Stimulated activated CD8-positive, alpha-beta memory T cell treated with anti-CD3 and anti-CD28 coated beads, Interleukin-12 subunit alpha, Interleukin-12 subunit beta, amount 100 ng/mL, for 1 hour (primary cell): ENCODE measurements around the gene VDR.
"Not testable (repeated sequence)": the region's sequence is repeated elsewhere in the genome, so short reads cannot be mapped to it uniquely, and the experiment has no call there.

Source experiments
- DNase-seq: peaks from one replicate; pipeline ENCODE4 v3.0.0-alpha.2; 2020; ENCODE audit warnings: low read depth

The VDR gene

DNA sequence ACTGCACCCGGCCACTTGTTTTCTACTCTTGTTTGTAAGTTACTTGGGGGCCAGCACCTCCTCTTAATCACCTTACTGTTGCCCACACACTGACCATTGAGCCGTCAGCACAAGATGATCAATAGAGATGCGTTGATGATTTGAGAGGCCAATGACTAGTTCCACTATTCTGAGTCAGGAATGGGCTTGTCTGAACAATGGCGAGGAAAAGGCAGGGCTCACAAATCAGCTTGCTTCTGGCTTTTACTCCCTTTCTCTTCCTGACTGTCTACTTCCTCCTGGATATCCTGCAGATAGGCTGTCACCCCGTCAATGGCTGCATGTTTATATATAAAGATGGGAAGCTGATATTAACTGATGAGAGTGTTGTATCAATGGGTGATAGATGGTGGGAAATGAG lies 55.9 kb downstream of the VDR start:
- DNase-seq = no peak

DNA sequence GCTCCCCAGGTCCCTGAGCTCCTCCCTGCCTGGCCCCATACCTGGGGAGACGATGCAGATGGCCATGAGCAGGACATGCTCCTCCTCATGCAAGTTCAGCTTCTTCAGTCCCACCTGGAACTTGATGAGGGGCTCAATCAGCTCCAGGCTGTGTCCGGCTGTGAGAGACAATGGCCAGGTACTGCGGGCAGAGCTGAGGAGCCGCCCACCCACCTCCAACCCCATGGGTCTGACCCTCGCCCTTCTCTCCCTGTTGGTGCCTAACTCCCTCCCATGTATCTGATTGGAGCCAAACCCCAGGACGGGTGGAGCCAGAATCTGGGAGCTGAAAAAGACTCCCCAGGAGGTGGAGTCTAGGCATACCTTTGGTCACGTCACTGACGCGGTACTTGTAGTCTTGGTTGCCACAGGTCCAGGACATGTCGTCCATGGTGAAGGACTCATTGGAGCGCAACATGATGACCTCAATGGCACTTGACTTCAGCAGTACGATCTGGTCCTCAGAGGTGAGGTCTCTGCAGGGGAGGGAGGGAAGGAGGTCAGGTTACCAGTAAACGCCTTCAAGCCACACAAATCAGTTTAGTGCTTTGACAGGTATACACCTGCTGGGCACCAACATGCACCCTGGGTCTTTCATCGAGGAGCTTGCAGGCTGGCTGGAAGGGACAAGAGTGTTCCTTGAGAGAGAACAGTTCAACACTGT lies 58.3 kb downstream of the VDR start:
- no peak for DNase-seq

DNA sequence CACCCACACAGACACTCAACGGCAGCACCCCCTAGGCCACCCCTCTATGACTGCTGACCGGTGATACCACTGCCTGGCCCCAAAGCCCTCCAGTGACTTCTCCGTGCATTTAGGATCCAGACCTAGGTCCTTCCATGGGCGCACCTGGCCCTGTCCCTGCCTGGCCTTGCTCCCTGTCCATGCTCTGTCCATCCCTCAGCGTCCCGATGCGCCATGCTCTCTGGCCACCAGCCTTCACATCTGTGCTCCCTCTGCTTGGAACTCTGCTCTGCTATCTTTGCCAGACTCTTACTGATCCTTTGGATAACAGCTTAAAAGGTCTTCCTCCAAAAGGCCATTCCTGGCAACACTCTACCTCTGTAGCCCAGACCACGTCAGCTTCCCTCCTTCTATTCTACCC lies 59.7 kb downstream of the VDR start:
- no peak for DNase-seq

DNA sequence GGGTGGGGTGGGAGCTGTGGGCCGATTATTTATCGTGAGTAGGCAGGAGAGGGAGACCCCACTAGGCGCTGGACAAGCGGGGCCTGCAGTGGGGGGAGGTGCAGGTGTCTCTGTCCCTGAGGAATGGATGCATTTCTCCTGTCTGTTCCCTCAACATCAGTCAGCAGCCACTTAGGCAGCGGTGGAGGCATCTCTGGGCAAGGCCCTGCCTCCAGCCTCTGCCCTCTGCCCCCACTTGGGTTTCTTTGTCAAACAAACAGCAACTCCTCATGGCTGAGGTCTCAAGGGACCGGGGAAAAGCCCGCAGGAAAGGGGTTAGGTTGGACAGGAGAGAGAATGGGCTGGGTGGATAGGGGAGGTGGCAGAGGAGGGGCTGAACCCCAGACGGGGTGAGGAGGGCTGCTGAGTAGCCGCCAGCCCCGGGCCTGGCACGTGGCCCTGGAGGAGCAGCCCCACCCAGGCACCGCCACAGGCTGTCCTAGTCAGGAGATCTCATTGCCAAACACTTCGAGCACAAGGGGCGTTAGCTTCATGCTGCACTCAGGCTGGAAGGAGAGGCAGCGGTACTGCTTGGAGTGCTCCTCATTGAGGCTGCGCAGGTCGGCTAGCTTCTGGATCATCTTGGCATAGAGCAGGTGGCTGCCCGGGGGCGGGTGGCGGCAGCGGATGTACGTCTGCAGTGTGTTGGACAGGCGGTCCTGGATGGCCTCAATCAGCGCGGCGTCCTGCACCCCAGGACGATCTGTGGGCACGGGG lies 60.4 kb downstream of the VDR start:
- no peak for DNase-seq

DNA sequence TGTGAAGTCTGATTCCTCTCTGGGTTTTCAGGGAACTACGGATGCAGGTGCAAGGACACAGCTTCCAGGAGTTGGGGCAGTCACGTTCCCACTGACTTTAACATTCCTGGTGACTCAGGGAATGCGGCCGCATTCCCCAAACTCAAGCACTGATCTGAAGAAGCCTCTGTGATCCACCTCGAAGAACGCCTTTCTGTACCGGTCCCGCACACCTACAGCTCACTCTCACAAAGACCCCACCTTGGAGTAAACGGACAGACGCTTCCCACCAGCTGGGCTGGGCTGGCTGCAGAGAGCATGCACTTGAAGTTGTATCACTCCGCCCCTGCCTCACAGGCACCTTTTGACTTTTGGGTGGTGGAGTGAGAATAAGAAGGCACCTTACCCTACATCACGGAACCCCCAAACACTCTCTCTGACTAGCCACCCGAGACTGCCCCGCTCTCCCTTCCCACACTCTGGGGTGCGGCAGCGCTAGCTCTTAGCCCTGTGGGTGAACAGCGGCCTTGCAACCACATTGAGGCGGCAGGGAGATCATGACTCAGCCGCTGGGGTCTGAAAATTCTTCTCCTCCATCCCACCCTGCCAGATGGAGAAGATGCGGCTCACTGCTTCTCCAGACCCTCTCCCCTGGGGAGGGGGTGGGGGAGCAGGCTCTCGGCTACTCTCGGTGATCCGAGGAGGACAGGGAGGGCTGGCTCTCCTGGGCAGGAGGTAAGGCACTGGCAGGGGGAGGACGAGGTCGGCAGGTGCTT lies 61.4 kb downstream of the VDR start:
- DNase-seq = no peak

DNA sequence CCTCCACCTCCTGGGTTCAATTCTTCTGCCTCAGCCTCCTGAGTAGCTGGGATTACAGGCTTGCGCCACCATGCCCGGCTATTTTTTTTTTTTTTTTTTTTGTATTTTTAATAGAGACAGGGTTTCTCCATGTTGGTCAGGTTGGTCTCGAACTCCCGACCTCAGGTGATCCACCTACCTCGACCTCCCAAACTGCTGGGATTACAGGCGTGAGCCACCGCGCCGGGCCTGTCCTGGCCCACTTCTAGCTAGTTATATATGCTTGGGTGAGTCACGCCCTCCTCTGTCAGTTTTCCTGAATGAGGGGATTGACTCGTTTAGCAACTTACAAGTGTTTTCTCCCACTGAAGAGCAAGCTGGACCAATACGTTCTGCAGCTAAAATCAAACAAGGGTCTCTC lies 62.3 kb downstream of the VDR start:
- DNase-seq = not testable (repeated sequence)

DNA sequence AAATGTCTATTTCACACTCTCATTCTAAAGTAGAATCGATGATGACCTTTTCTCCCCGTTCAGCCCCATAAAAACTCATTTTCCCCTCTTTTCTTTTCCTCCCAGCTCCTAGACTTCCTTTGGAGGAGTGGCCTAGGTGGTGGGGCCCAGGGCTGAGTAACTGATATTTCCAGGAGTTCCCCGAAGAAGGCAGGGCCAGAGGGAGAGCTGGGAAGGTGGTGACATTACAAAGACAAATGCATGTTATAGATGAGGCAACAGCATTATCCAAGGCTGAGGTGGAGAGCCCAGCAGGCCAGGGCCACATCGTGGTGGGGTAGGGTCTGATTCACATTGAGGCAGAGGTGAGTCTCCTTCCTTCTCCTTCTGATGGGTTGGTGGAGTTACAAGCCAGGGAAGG lies 62.9 kb downstream of the VDR start:
- DNase-seq = no peak

DNA sequence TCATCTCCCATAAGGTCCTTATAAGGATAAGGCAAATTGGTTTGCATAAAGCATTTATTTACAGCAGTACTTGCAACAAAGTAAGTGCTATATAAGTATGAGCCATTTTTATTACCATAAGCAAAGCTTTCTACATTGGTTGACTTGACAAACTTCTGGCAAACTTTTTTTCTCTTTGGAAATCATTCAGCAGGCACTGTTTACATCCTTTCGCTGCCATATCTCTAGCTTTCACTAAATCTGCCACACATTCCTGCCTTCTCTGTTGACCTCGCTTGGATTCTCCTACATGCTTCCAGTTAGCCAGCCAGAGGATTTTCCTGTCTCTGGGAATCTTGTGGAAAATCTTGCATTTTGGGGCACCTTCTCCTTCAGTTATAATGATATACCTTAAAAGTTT lies 63.3 kb downstream of the VDR start:
- no peak for DNase-seq

DNA sequence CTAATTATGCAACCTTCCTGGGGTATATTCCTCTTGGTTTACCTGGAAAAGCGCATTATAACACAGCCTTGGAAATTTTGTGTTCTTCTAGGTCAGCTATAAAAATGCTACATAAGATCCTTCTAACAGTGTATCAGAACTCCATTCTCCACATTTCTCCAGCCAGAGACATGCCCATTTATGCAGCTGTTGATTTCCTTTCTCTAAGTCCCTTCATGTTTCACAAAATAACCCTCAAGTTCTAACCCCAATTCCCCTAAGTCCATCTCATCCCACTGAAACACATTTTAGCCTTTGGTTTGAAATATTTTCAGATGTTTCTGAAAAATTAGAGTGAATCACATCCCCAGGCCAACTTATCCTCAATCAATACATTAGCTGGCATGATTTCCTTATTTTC lies 64.2 kb downstream of the VDR start:
- DNase-seq = no peak

DNA sequence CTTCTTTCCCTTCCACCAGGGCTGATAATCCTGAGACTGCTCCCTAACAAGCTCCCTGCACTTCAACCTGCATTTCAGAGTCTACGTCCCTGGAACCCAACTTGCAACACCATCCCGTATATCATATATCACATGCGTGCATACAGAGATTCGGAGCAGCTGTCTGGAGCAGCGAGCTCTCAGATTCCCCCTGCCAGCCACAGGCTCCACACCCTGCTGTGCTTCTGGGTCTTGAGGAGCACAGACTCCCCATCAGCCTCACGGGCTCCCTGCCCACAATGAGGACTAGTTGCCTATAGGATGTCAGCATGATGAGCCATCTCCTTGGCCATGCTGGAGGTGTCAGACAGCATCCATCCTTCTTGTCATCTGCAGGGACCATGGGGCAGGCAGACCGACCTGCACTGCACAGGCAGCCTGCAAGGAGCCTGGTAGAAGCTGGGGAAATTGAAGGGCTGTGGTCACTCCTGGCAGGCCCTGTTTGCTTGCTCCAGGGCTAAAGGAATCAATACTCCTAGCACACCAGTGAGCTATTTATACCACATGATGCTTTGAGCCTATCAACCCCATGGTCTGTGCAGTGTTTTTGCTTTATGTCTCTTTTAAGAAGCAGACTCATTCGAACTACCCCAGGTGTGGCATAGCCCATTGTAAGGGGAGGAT lies 65.4 kb downstream of the VDR start:
- DNase-seq = no peak

DNA sequence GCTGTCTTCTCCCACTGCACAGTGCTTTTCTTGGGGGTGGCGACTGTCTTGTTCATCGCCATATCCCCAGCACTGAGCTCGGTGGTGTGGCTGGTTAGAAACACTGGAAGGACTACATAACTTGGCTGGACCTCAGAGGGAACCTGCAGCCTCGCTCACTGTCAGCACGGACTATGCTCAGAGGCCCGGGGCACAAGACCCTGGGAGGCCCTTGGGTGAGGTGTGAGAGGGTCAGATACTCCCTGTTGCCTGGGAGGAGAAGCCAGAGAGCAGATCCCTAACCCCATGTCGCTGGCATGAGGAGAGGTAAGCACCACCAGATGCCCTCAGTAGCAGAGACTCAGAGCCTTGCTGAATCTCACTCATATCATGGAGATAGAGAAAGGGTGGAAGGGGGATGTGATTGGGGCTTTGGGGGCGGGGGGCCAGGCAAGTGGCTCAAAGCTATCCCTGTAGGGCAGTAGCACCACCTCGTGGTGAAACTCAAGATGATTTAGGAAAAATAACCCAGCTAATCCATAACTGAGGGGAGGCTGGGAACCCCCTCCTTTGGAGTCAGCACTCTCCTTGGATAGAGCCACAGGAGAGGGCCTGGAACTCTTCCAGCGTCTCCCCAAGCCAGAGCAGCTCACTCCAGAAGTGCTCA lies 66.4 kb downstream of the VDR start:
- no peak for DNase-seq

DNA sequence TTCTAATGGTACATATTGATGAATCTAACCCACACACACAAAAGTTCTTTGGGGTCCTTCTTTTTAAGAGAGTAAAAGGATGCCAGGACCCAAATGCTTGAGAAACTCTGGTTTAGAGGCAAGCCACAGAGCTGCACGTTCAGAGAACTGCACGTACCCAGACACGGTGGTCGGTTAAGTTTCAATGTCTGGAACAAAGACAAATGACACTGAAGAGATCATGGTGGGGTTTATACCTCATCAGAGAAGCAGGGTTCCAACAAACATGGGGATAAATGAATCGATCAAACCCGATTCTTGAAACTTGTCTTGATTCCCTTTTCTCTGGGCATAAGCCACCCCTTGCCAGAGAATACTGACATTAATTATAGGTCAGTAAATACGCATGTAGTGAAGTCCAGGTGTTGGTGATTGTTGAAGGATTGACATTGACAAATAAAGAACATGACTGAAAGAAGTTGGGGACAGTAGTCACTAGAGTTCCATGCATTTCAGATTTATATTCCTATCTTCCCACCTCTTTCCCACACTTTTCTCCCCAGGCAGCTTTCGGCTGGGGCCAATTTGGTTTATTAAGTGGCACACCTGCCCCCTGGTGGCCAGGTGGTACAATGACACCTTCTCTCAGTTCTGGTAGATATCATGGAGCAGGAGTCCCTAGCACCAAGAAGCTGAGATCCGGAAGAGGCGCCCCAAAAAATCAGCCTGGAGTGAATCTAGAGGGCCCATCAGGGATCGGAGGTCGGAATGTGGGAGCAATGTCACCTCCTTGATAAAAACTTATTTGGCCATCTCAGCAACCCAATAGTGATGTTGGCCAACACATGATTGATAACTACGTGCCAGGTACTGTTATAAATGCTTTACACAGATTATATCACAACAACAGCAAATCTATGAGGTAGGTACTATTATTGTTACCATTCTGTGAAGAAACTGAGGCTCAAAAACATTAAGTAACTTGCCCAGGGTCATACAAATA lies 67.3 kb downstream of the VDR start:
- DNase-seq = no peak

DNA sequence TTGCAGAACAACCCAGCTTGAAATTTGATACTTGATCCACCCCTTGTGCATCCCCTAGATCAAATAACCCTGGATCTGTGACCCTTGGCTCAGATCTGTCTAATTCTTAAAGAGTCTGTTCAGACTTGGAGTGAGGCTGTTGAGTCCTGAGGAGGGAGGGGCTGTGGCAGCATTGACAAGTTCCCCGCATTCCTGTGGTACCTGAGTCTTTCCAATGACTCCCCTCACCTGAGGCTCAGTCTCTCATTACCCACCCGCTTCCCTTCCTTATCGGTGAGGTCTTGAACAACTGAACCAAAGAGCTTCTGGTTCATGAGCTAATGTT lies 69.0 kb downstream of the VDR start:
- no peak for DNase-seq

DNA sequence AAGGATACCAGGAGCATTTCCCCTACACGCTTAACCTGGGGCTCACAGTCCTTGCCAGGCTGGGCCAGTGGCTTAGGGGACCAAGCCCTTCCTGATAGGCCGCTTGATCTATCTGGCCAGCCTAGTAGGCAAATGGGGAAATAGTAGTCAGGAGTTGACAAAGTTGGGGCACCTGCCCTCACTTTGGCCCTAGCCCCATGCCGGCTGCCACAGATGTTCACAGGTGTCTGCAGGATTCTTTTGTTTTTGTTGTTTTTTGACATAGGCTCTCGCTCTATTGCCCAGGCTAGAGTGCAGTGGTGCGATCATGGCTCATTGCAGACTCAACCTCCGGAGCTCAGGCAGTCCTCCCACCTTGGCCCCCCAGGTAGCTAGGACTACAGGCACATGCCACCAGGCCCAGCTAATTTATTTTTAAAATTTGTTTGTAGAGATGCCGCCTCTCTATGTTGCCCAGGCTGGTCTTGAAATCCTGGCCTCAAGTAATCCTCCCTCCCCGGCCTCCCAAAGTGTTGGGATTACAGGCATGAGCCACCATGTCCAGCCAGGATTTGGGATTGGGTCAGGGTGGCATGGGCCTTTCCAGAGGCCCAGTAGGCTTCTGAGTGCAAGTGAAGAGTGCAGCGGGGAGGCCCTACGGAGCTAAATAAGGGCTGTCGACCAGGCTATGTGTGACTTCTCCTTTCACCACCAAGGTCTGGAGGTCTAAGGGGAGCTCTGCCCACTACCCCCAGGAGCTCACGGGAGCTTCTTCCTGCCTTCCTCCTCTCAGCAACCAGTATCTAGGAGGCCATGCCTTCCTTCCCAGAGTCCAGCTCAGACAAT lies 69.6 kb downstream of the VDR start:
- DNase-seq = no peak

DNA sequence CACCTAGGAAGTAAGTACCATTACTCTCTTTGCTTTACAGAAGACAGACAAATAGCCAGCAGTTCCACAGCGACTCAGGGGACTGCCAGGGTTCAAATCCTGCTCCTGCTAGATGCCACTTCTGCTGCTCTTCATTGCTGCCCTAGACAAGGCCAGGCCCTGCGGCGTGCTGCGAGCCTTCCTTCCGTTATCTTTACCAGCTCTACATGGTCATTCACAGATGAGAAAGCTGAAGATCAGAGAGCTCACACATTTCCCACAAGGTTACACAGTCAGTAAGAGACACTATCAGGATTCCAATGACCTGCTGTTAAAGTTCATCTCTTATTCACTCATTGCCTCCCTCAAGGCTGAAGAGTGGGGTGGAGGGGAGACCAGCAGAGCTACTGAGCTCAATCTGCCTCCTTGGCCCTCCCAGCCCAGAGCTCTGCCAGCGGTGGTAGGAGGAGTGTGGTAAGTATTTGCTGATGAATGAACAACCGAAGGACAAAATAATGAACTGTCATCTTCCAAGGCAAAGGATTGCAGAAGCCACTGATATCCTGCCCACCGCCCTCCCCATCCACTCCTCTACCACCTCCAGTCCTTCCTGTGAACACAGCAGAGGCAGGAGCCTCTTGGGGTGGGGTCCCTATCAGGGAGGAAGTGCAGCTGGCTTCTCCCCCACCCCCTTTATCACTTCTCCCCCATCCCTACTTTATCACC lies 70.4 kb downstream of the VDR start:
- DNase-seq = no peak

DNA sequence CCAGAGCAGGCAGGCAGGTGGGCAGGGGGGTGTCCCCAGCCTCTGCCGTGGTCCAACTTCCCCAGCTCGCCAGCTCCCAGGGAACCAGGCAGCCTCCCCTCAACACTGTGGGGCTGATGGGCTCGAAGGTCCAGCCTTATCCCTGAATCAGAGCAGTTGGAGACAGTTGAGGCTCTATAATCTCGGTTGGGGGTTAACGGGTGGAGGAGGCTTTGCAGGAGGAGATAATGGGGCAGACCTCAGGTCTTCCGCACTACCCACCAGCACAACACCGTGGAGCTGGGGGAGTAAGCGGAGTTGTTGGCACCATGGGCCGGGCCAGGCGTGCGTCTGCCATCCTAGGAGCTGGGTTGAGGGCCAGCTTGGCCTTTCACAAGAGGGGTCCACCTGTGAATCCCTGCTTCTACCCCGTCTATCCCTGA lies 71.2 kb downstream of the VDR start:
- no peak for DNase-seq

DNA sequence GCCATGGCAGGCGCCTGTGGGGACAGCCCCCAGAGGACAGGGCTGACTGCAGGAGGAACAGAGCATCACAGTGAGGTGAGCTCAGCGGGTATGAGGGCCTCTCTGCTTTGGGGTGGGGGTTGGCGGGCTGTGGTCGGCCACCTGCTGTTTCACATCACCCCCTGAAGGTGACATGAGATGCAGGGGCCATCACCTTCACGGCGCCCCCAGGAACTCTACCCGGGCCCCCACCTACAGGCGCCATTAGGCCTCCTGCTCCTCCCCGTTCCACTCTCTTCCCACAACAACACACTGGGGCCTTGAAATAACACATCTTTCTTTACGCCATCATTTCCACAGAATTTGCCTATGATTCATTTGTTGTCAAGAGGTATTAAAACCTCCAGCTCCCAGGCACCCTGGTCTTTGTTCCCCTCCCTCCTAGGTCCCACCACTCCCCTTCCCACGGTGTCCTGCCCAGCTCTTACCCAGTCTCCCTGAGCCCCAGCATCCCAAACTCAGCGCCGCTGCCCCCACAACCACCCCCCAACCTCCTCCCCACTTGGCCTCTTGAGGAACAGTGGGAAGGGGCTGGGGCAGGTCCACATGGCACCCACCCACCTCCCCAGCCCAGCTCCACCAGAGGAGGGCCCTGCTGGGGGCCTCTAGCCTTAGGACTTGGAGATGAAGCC lies 72.4 kb downstream of the VDR start:
- DNase-seq = no peak

DNA sequence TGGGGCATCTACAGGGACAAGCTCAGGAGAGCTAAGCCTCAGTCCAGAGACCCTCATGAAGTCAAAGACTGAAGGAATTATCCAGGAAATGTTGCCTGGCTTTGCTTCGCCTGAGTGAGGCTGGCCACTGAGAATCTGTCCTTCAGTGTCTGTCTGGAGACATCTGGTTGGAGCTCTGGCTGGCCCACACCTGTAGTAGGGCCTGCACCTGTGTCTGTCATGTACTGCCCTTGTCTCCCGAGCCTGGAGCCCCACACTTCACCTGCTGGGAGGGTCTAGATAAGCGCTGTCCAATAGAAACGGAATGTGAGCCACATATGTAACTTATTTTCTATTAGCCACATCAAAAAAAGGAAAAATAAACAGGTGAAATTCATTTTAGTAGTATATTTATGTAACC lies 75.2 kb downstream of the VDR start:
- no peak for DNase-seq

DNA sequence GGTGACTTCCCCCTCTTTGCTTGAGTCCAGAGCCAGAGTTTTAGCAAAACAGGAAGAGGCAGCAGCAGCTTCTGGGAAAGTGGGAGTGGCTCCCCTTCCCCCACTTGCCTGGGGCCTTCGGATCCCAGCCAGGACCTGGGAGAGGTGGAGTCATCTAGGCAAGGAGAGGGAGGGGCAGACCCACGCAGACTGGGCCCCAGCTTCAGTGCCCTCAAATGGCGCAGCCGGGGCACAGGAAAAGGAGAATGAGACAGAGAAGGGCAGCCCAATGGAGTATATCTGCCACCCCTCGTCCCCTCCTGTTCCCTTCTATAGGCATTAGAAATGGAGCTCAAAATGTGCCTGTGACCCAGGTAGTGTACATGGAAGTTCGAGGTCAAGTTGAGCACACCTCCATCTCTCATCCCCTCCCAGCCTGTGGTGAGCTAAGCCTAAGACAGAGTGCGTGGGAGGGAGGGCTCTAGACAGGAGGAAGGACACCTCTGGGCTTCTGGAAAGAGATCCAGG lies 75.8 kb downstream of the VDR start:
- DNase-seq = no peak
